SH-SY5Y (cell line): ENCODE measurements around the gene CDC42SE2.

ENCODE experiments used
- GATA2 ChIP-seq: IDR thresholded peaks from 2 replicates; pipeline ENCODE4 v1.6.1; 2011; ENCODE audit warnings: mild to moderate bottlenecking, low read depth, low read length
- GATA3 ChIP-seq: IDR thresholded peaks from 2 replicates; pipeline ENCODE4 v1.6.1; 2011; ENCODE audit warnings: low read depth, mild to moderate bottlenecking, low read length, moderate library complexity

DNA sequence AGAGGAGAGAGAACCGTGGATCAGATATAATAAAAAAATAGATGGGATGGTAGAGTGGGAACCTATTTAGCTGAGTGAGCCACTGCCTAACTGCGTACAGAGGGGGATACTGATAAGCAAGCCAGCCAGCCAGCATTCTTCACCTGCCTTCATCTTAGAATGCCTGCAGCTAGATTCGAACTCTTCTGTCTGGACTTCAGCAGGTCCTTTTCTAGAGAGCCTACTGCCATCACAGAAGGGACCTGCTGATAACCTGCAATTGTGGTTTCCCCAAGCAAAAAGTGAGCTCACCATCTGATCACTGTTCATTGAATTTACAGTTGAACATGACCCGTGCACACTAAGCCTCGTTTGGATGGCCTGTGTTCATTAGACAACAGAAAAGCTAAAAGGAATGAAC, 109.4 kb downstream of the CDC42SE2 start:
- no peak for TF ChIP-seq GATA2
- TF ChIP-seq GATA3: no peak
